ENCODE data around the gene REPS1. TPM values are rescaled to one million over a fixed set of nuclear protein-coding genes. Genes with fewer than 3 reads are reported as not detected.
A peak's percentile ranks its signal among the peaks of the same experiment; 100 is the strongest.

REPS1 gene
- total RNA-seq, 1 experiment from 2014 or later, result 74.4 TPM

DNA sequence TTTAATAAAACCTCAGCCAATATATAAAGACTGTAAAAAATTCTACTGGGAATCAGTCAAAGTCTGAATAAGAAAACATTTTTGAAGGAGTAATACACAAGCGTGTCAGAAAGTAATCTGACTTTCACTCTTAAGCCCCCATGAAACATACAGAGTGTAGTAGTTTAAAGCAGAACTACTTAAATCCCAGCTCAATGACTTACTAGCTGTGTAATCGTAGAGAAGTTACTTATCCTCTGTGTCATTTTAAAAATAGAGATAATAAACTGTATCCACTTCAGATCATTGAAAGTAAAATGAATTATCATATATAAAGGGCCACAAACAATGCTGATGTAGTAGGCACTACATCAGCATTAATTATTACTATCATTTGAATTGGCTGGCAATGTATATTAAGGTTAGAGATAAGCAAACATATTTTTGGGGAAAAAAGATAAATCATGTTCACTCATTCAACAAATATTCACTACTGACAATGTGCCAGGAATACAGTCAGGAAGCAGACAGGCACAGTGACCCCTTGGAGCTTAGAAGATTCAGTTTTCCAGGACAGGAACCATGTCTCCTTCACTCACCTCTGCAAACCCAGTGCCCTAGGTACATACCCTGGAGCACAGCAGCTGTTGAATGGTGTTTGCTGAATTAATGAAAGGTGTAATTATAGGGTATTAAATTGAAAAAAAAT is 14.4 kb downstream of the REPS1 start:
- H3K9ac ChIP-seq (ENCODE audit: extremely low read depth, insufficient read length, low read length), result no peak overlapping the region
- H3K14ac ChIP-seq (ENCODE audit: insufficient read depth, low read length), result no peak overlapping the region
- no peaks in the 10 kb centered on the region for H3K9me3 ChIP-seq (ENCODE audit: control insufficient read depth, low read depth, low read length)
- no peak overlapping the region for H2BK5ac ChIP-seq (ENCODE audit: insufficient read length, low read length)
- peaks cover 22% of the 10 kb centered on the region; the same call in 1 of the 2 replicates for H3K79me2 ChIP-seq (ENCODE audit: insufficient read depth, low read length)
- no peaks in the 10 kb centered on the region for H3K27me3 ChIP-seq (ENCODE audit: insufficient read depth, low read length)
- no peak overlapping the region for H3K18ac ChIP-seq (ENCODE audit: insufficient read length, low read depth, low read length)
- Mint-ChIP-seq H3K36me3 (ENCODE audit: insufficient read depth in 1 of 3, low read depth in 3 of 3) (peaks cover 0 to 2% (median 0%) of the 10 kb centered on the region in 3 experiments; a peak in 1 of 7 replicates), H3K27me3 (ENCODE audit: low read depth) (no peaks in the 10 kb centered on the region), H3K9me3 (no peaks in the 10 kb centered on the region), H3K4me1 (peaks cover 72 to 77% of the 10 kb centered on the region in 2 experiments), H3K4me3 (no peak overlapping the region), H3K27ac (peak overlapping the region in 1 of 3 experiments; percentile 71; a peak in 2 of 7 replicates)
- H3T11ph ChIP-seq (ENCODE audit: low read length), result no peak overlapping the region
- no peak overlapping the region for H3K27ac ChIP-seq (ENCODE audit: insufficient read length, low read depth, low read length)
- no peak overlapping the region for H2BK20ac ChIP-seq (ENCODE audit: low read depth, low read length, poor library complexity, severe bottlenecking)
- TF ChIP-seq, protein P1, sequence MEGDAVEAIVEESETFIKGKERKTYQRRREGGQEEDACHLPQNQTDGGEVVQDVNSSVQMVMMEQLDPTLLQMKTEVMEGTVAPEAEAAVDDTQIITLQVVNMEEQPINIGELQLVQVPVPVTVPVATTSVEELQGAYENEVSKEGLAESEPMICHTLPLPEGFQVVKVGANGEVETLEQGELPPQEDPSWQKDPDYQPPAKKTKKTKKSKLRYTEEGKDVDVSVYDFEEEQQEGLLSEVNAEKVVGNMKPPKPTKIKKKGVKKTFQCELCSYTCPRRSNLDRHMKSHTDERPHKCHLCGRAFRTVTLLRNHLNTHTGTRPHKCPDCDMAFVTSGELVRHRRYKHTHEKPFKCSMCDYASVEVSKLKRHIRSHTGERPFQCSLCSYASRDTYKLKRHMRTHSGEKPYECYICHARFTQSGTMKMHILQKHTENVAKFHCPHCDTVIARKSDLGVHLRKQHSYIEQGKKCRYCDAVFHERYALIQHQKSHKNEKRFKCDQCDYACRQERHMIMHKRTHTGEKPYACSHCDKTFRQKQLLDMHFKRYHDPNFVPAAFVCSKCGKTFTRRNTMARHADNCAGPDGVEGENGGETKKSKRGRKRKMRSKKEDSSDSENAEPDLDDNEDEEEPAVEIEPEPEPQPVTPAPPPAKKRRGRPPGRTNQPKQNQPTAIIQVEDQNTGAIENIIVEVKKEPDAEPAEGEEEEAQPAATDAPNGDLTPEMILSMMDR (conservative IDR thresholded peaks at IDR 0.05), result no peak
- no peaks in the 10 kb centered on the region for H3K79me1 ChIP-seq (ENCODE audit: insufficient read depth, low read depth, low read length, poor library complexity, severe bottlenecking)
- H2BK120ac ChIP-seq (ENCODE audit: low read depth, low read length, poor library complexity, severe bottlenecking), result no peak overlapping the region
- WGBS (ENCODE audit: extremely low coverage, insufficient read length, low lambda C conversion rate), result no CpG with 5 or more reads among the region's 2 CpGs
- H2AFZ ChIP-seq (ENCODE audit: low read length), result no peak overlapping the region
- no peak for DNase-seq
- no peak overlapping the region for H4K91ac ChIP-seq (ENCODE audit: insufficient read length, low read depth, low read length)
- H2BK12ac ChIP-seq (ENCODE audit: insufficient read length, low read depth, low read length), result no peak overlapping the region
- no peak overlapping the region for H4K5ac ChIP-seq (ENCODE audit: insufficient read length, low read depth, low read length)
- H3K4me2 ChIP-seq (ENCODE audit: insufficient read depth, insufficient read length, low read length), result no peak overlapping the region
- H3K4ac ChIP-seq (ENCODE audit: low read depth, low read length), result no peak overlapping the region
- H3K4me1 ChIP-seq (ENCODE audit: insufficient read depth, low read length), result peaks cover 9% of the 10 kb centered on the region; the same call in 1 of the 2 replicates
- H3K23me2 ChIP-seq (ENCODE audit: insufficient read length, low read depth, low read length, poor library complexity, severe bottlenecking), result no peaks in the 10 kb centered on the region
- H3K23ac ChIP-seq (ENCODE audit: insufficient read length, low read depth, low read length), result no peak overlapping the region
- H4K8ac ChIP-seq (replicated peaks; ENCODE audit: insufficient read length, low read depth, low read length), result no peak overlapping the region
- no peaks in the 10 kb centered on the region for H4K20me1 ChIP-seq (ENCODE audit: control insufficient read depth, insufficient read depth, insufficient read length)
- H3K56ac ChIP-seq (ENCODE audit: insufficient read length, low read depth, low read length), result no peak overlapping the region
- H2BK15ac ChIP-seq (ENCODE audit: low read depth, low read length), result no peak overlapping the region
- no peak overlapping the region for H2AK5ac ChIP-seq (ENCODE audit: insufficient read length, low read length)
